ENCODE measurements around the gene GSE1. TPM values are rescaled to one million over a fixed set of nuclear protein-coding genes. Genes with fewer than 3 reads are reported as not detected.

The GSE1 gene
- total and polyA plus RNA-seq, 9 of the 15 experiments (the other 6 are each of a cell fraction or from before 2014, with no cell fraction given), result 12.2 to 244 (median 57.9) TPM

DNA sequence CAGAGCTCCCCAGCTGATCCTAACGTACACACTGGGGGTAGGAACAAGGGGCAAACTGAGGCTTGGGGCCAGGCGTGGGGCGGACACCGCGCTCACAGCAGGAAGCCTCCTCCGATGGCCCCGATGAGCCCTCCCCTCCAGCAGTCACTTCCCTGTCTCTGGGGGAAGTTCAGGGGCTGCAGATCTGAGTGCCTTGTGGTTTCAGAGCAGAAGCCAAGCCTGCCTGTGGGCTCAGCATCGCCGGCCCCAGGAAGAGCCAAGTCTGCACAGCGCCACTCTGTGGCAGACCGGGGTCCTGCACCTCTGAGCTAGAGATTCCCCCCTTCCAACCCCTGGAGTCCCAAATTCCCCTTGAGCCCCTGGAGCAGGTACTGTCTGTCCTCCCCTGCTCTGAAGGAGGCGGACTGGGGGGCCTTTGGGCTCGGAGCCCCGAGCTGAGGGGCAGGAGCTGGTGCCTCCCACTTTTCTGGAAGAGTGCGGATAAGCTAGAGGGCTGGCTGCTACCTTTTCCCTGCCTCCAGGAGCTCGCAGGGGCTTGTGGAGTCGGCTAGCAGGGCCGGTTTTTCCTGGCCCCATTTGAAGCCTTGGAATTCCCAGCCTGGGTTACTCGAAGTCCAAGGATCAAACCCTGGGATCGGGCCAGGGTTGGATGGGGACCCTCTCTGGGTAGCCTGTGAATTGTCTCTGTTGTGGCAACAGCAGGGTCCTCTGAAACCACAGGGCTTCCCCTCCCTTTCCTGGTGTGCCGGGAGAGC is 2.9 kb downstream of the GSE1 start (continued):
- TF ChIP-seq, protein P1, sequence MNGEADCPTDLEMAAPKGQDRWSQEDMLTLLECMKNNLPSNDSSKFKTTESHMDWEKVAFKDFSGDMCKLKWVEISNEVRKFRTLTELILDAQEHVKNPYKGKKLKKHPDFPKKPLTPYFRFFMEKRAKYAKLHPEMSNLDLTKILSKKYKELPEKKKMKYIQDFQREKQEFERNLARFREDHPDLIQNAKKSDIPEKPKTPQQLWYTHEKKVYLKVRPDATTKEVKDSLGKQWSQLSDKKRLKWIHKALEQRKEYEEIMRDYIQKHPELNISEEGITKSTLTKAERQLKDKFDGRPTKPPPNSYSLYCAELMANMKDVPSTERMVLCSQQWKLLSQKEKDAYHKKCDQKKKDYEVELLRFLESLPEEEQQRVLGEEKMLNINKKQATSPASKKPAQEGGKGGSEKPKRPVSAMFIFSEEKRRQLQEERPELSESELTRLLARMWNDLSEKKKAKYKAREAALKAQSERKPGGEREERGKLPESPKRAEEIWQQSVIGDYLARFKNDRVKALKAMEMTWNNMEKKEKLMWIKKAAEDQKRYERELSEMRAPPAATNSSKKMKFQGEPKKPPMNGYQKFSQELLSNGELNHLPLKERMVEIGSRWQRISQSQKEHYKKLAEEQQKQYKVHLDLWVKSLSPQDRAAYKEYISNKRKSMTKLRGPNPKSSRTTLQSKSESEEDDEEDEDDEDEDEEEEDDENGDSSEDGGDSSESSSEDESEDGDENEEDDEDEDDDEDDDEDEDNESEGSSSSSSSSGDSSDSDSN (IDR thresholded peaks at IDR 0.05; ENCODE audit: borderline replicate concordance in 1 of 2, low read depth in 2 of 2, low read length in 2 of 2), result peak in 1 of 2 experiments; percentile 85; a peak in 1 of 4 replicates

DNA sequence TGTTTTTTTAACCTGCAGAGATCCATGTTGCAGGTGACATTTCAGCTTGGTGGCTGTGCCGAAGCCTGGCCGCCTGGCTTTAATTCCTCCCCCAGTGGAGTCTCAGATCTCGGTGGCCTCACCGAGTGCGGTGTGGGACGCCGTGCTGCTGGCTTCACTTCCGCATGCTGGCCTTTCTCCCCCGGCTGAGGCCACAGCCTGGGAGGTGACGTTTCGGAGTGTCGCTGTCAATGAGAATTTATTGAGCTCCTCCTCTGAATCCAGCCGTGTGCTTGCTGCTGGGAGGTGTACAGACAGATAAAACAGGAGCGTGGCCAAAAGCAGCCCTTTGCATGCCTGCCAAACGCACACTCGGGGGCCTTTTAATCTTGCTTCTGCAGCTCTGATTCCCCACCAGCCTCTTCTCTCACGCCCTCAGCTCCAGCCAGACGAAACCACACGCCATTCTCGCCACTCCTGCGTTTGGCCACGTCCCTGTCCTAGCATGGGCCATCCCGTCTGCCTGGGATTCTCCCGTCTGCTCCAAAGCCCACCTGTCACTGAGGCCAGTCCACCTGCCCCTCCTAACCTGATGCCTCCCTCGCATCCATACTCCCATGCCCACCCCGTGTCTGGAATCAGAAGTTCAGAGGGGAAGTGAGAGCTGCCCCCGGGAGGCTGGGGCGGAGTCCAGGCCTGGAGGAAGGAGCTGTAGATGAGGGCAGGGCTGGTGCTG is 3.6 kb downstream of the GSE1 start:
- no peaks in the 10 kb centered on the region for H3K9me3 ChIP-seq (replicated peaks; ENCODE audit: control insufficient read depth, insufficient read depth, low read depth, low read length)
- peak overlapping the region; percentile 85 for H3K4me2 ChIP-seq (ENCODE audit: insufficient read depth, low read length)
- H3K27me3 ChIP-seq (ENCODE audit: control insufficient read depth in 2 of 2, insufficient read depth in 2 of 2, low read length in 2 of 2), result no peaks in the 10 kb centered on the region
- H3K4me3 ChIP-seq, result peak overlapping the region; percentile 85
- H3K4me1 ChIP-seq (replicated peaks in 1 of 2; ENCODE audit: control insufficient read depth in 2 of 2, insufficient read depth in 2 of 2, low read length in 2 of 2), result peaks cover 62 to 90% of the 10 kb centered on the region in 2 experiments
- no peak overlapping the region for H2AFZ ChIP-seq (ENCODE audit: low read depth, low read length)
- peaks cover 62% of the 10 kb centered on the region for H3K36me3 ChIP-seq (ENCODE audit: control insufficient read depth, insufficient read depth, low read length)
- peak overlapping the region; percentile 99 for H3K27ac ChIP-seq (ENCODE audit: extremely low read depth, low read depth, low read length)
- peaks cover 71% of the 10 kb centered on the region for H4K20me1 ChIP-seq (replicated peaks; ENCODE audit: control insufficient read depth, insufficient read depth, low read length)
- ATAC-seq (peak; percentile 59), FAIRE-seq (peak; percentile 99), DNase-seq (ENCODE audit: extremely low read depth in 1 of 4, low spot score in 3 of 4) (peak in 2 of 4 experiments; percentile 85 to 96)
- H3K9ac ChIP-seq (ENCODE audit: insufficient read depth in 1 of 2, low read depth in 2 of 2, low read length in 2 of 2), result peak overlapping the region; percentile 91 to 98
- 2% methylated on average over 28 of the region's 28 CpGs for WGBS (ENCODE audit: insufficient coverage, low coverage, missing lambda C conversion rate)
- ChIA-PET CTCF (ENCODE audit: low intra/inter-chr PET ratio) (interaction anchor here (0.6 to 1.4 kb wide), 3 partner anchors 196 to 269 kb away, joined by 3 to 4 read pairs (median 3); no protein-coding TSS in a partner anchor), POLR2A (interaction anchor here (0.6 to 2.2 kb wide), 21 partner anchors 10 to 342 kb away, joined by 3 to 15 read pairs (median 4); no protein-coding TSS in a partner anchor)
- peaks cover 94% of the 10 kb centered on the region for H3K79me2 ChIP-seq (ENCODE audit: control insufficient read depth, insufficient read depth, low read length)
- intact Hi-C loops (cut with micrococcal nuclease) (loop anchor here (1.0 to 10.0 kb wide), 2 partner anchors 36 to 312 kb away; no protein-coding TSS in a partner anchor), in situ Hi-C loops (cut with MboI) (no loop called here)
- BruUV-seq (replicated peaks), result no TSS peak
- H3K9me1 ChIP-seq (ENCODE audit: control insufficient read depth, insufficient read depth, low read length), result peaks cover 39% of the 10 kb centered on the region
- peak; percentile 38; the same call in 1 of the 2 replicates for TF ChIP-seq LEF1 (IDR thresholded peaks at IDR 0.05)
- peak in 1 of 2 experiments; percentile 43; a peak in 1 of 4 replicates for TF ChIP-seq TEAD1 (CRISPR knock-in tag; IDR thresholded peaks at IDR 0.05)
- peak; percentile 68 for TF ChIP-seq CXXC5 (CRISPR knock-in tag; IDR thresholded peaks at IDR 0.05)
- TF ChIP-seq, protein P2, sequence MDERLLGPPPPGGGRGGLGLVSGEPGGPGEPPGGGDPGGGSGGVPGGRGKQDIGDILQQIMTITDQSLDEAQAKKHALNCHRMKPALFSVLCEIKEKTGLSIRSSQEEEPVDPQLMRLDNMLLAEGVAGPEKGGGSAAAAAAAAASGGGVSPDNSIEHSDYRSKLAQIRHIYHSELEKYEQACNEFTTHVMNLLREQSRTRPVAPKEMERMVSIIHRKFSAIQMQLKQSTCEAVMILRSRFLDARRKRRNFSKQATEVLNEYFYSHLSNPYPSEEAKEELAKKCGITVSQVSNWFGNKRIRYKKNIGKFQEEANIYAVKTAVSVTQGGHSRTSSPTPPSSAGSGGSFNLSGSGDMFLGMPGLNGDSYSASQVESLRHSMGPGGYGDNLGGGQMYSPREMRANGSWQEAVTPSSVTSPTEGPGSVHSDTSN (CRISPR knock-in tag; IDR thresholded peaks at IDR 0.05; ENCODE audit: low read depth), result peak; percentile 34; the same call in 1 of the 2 replicates
- TF ChIP-seq, protein P2 (tag; conservative IDR thresholded peaks at IDR 0.05; ENCODE audit: low read depth), result peak; percentile 96
- TF ChIP-seq RBM39 (optimal IDR thresholded peaks at IDR 0.05; ENCODE audit: low read depth, low read length), result peak; percentile 44
- TF ChIP-seq RBFOX2 (IDR thresholded peaks at IDR 0.05; ENCODE audit: low read depth, low read length), result peak; percentile 10; the same call in 1 of the 2 replicates
- TF ChIP-seq, protein P3, sequence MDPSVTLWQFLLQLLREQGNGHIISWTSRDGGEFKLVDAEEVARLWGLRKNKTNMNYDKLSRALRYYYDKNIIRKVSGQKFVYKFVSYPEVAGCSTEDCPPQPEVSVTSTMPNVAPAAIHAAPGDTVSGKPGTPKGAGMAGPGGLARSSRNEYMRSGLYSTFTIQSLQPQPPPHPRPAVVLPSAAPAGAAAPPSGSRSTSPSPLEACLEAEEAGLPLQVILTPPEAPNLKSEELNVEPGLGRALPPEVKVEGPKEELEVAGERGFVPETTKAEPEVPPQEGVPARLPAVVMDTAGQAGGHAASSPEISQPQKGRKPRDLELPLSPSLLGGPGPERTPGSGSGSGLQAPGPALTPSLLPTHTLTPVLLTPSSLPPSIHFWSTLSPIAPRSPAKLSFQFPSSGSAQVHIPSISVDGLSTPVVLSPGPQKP (CRISPR knock-in tag; IDR thresholded peaks at IDR 0.05), result no peak
- TF ChIP-seq EP300 (IDR thresholded peaks at IDR 0.05; ENCODE audit: low read length), result peak; percentile 70; the same call in 1 of the 2 replicates
